Measurements from ENCODE around the gene PNPLA4. TPM values are rescaled to one million over a fixed set of nuclear protein-coding genes. Genes with fewer than 3 reads are reported as not detected.

The PNPLA4 gene
- total RNA-seq, 1 experiment from 2014 or later = 15.5 TPM

DNA sequence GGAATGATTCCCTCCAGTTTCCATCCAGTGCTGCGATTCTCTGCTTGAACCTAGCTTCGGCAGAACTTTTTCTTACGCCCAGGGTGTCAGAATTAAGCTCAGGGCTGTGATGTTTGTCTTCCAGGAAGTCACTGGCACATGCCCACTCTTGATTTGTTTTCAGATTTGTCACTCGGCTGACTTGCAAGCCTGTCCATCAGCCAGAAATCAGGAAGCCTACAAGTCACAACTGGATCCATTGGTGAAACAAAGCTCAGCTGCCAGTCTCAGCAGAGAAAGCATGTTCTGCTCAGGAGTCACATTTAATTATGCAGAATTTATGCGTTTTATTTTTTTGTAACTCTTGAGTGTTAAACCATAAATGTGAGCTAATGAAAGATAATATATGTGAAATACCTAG is 38.2 kb upstream of the PNPLA4 start:
- no peak overlapping the region for H3K4me3 ChIP-seq (replicated peaks in 1 of 2; ENCODE audit: low read depth in 1 of 2, low read length in 2 of 2)
- no peaks in the 10 kb centered on the region for H4K20me1 ChIP-seq (ENCODE audit: insufficient read depth)
- intact Hi-C loops (cut with micrococcal nuclease) = no loop called here
- no peaks in the 10 kb centered on the region for H3K27me3 ChIP-seq (ENCODE audit: insufficient read depth, low read length)
- TF ChIP-seq ZFX (IDR thresholded peaks at IDR 0.05) (no peak), CEBPB (IDR thresholded peaks at IDR 0.05; ENCODE audit: low read depth) (no peak), FOSL1 (IDR thresholded peaks at IDR 0.05; ENCODE audit: low read depth) (no peak), CTCF (IDR thresholded peaks at IDR 0.05 in 2 of 3, conservative IDR thresholded peaks at IDR 0.05 in 1 of 3; ENCODE audit: borderline replicate concordance in 1 of 3, insufficient read depth in 1 of 3, low read depth in 2 of 3, low read length in 2 of 3) (no peak), MAX (IDR thresholded peaks at IDR 0.05) (no peak), ELF1 (IDR thresholded peaks at IDR 0.05; ENCODE audit: borderline replicate concordance, low read depth) (no peak), CBX3 (IDR thresholded peaks at IDR 0.05; ENCODE audit: low read depth) (no peak), POLR2AphosphoS5 (IDR thresholded peaks at IDR 0.05; ENCODE audit: low read depth, low read length) (no peak), RAD21 (IDR thresholded peaks at IDR 0.05; ENCODE audit: low read depth) (no peak), ZNF274 (IDR thresholded peaks at IDR 0.05; ENCODE audit: low read depth, low read length) (no peak), EGR1 (IDR thresholded peaks at IDR 0.05; ENCODE audit: low read depth) (no peak), EZH2phosphoT487 (IDR thresholded peaks at IDR 0.05; ENCODE audit: borderline replicate concordance) (no peak), EZH2 (IDR thresholded peaks at IDR 0.05) (no peak), YY1 (IDR thresholded peaks at IDR 0.05; ENCODE audit: extremely low read depth, insufficient replicate concordance, low read depth, low read length) (no peak), ZBTB33 (IDR thresholded peaks at IDR 0.05; ENCODE audit: extremely low read depth, insufficient replicate concordance, low read length) (no peak), SIN3A (IDR thresholded peaks at IDR 0.05; ENCODE audit: low read depth) (no peak), SP1 (IDR thresholded peaks at IDR 0.05; ENCODE audit: low read depth) (no peak), SRF (IDR thresholded peaks at IDR 0.05; ENCODE audit: low read depth) (no peak)
- TF ChIP-seq, protein P1, sequence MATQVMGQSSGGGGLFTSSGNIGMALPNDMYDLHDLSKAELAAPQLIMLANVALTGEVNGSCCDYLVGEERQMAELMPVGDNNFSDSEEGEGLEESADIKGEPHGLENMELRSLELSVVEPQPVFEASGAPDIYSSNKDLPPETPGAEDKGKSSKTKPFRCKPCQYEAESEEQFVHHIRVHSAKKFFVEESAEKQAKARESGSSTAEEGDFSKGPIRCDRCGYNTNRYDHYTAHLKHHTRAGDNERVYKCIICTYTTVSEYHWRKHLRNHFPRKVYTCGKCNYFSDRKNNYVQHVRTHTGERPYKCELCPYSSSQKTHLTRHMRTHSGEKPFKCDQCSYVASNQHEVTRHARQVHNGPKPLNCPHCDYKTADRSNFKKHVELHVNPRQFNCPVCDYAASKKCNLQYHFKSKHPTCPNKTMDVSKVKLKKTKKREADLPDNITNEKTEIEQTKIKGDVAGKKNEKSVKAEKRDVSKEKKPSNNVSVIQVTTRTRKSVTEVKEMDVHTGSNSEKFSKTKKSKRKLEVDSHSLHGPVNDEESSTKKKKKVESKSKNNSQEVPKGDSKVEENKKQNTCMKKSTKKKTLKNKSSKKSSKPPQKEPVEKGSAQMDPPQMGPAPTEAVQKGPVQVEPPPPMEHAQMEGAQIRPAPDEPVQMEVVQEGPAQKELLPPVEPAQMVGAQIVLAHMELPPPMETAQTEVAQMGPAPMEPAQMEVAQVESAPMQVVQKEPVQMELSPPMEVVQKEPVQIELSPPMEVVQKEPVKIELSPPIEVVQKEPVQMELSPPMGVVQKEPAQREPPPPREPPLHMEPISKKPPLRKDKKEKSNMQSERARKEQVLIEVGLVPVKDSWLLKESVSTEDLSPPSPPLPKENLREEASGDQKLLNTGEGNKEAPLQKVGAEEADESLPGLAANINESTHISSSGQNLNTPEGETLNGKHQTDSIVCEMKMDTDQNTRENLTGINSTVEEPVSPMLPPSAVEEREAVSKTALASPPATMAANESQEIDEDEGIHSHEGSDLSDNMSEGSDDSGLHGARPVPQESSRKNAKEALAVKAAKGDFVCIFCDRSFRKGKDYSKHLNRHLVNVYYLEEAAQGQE (IDR thresholded peaks at IDR 0.05; ENCODE audit: low read depth) = no peak
- TF ChIP-seq, protein P2, sequence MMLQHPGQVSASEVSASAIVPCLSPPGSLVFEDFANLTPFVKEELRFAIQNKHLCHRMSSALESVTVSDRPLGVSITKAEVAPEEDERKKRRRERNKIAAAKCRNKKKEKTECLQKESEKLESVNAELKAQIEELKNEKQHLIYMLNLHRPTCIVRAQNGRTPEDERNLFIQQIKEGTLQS (IDR thresholded peaks at IDR 0.05) = no peak
- H3K9ac ChIP-seq (ENCODE audit: low read length) = no peak overlapping the region
- no peaks in the 10 kb centered on the region for H3K79me2 ChIP-seq (ENCODE audit: insufficient read depth, low read length)
- ATAC-seq (no peak), DNase-seq (ENCODE audit: low read depth, low spot score) (no peak)
- no peaks in the 10 kb centered on the region for H3K4me1 ChIP-seq (ENCODE audit: control insufficient read depth in 1 of 2, insufficient read depth in 2 of 2, low read length in 2 of 2)
- no TSS peak for BruUV-seq (replicated peaks)
- ChIA-PET POLR2A (no interaction called here), CTCF (no interaction called here), RAD21 (ENCODE audit: low non-redundant PET in 1 of 2, low total read pairs in 2 of 2, uncharacterized antibody in 2 of 2, unreplicated experiment in 2 of 2) (no interaction called here)
- H3K9me2 ChIP-seq (ENCODE audit: insufficient read depth) = no peaks in the 10 kb centered on the region
- H2AFZ ChIP-seq (ENCODE audit: low read depth, low read length, poor library complexity, severe bottlenecking) = no peak overlapping the region
- H3K4me2 ChIP-seq (ENCODE audit: low read length) = no peak overlapping the region
- H3K9me3 ChIP-seq (ENCODE audit: control insufficient read depth in 1 of 2, insufficient read depth in 1 of 2, low read depth in 1 of 2, low read length in 2 of 2) = no peaks in the 10 kb centered on the region
- no peak overlapping the region for H3K27ac ChIP-seq (ENCODE audit: low read depth, low read length)
- H3K36me3 ChIP-seq (ENCODE audit: control insufficient read depth in 1 of 2, insufficient read depth in 2 of 2, low read length in 2 of 2) = no peaks in the 10 kb centered on the region

Data from HCT116 (cell line).